Measurements from ENCODE around the gene SLC2A8.

The SLC2A8 gene

GRCh38 chr9:127384016-127384730 lies 12.8 kb upstream of the SLC2A8 start:
- DNase-seq: no peak

- DNase-seq: no peak
These were observed 12.1 kb upstream of the SLC2A8 start for GRCh38 chr9:127384901-127385300.

GRCh38 chr9:127386249-127386648 lies 10.7 kb upstream of the SLC2A8 start:
- no peak for DNase-seq

GRCh38 chr9:127386981-127387380 lies 10.0 kb upstream of the SLC2A8 start:
- no peak for DNase-seq

GRCh38 chr9:127388037-127388855 lies 8.7 kb upstream of the SLC2A8 start:
- DNase-seq: no peak

GRCh38 chr9:127388856-127389238 lies 8.1 kb upstream of the SLC2A8 start:
- DNase-seq: no peak

- DNase-seq: no peak
These were observed 7.4 kb upstream of the SLC2A8 start for GRCh38 chr9:127389381-127390247.

- DNase-seq: no peak
These were observed 6.8 kb upstream of the SLC2A8 start for GRCh38 chr9:127390248-127390545.

GRCh38 chr9:127390563-127390962 lies 6.4 kb upstream of the SLC2A8 start:
- no peak for DNase-seq

- no peak for DNase-seq
These were observed 4.8 kb upstream of the SLC2A8 start for GRCh38 chr9:127392166-127392565.

GRCh38 chr9:127392976-127393375 lies 4.0 kb upstream of the SLC2A8 start:
- no peak for DNase-seq

GRCh38 chr9:127393645-127394044 lies 3.3 kb upstream of the SLC2A8 start:
- DNase-seq: no peak

GRCh38 chr9:127395497-127396252 lies 1.3 kb upstream of the SLC2A8 start:
- no peak for DNase-seq

- no peak for DNase-seq
These were observed 639 bp upstream of the SLC2A8 start for GRCh38 chr9:127396253-127396807.

- DNase-seq: peak; percentile 17
These were observed 791 bp downstream of the SLC2A8 start for GRCh38 chr9:127397646-127398274.

GRCh38 chr9:127398275-127398647 lies 1.3 kb downstream of the SLC2A8 start:
- DNase-seq: no peak

- DNase-seq: no peak
These were observed 1.9 kb downstream of the SLC2A8 start for GRCh38 chr9:127398715-127399400.

GRCh38 chr9:127399736-127400269 lies 2.8 kb downstream of the SLC2A8 start:
- no peak for DNase-seq

GRCh38 chr9:127402401-127403090 lies 5.6 kb downstream of the SLC2A8 start:
- no peak for DNase-seq

GRCh38 chr9:127403507-127404192 lies 6.7 kb downstream of the SLC2A8 start:
- no peak for DNase-seq

Measured in COR-L47 (cell line).